Activated CD8-positive, alpha-beta memory T cell treated with anti-CD3 and anti-CD28 coated beads, Interleukin-2, amount 50 U/mL, for 24 hours (primary cell): ENCODE measurements around the gene JOSD1.
A peak's percentile ranks its signal among the peaks of the same experiment; 100 is the strongest.

ENCODE experiments used
- DNase-seq: peaks from one replicate; pipeline ENCODE4 v3.0.0-alpha.2; 2020; ENCODE audit errors: extremely low read depth

The JOSD1 gene

DNA sequence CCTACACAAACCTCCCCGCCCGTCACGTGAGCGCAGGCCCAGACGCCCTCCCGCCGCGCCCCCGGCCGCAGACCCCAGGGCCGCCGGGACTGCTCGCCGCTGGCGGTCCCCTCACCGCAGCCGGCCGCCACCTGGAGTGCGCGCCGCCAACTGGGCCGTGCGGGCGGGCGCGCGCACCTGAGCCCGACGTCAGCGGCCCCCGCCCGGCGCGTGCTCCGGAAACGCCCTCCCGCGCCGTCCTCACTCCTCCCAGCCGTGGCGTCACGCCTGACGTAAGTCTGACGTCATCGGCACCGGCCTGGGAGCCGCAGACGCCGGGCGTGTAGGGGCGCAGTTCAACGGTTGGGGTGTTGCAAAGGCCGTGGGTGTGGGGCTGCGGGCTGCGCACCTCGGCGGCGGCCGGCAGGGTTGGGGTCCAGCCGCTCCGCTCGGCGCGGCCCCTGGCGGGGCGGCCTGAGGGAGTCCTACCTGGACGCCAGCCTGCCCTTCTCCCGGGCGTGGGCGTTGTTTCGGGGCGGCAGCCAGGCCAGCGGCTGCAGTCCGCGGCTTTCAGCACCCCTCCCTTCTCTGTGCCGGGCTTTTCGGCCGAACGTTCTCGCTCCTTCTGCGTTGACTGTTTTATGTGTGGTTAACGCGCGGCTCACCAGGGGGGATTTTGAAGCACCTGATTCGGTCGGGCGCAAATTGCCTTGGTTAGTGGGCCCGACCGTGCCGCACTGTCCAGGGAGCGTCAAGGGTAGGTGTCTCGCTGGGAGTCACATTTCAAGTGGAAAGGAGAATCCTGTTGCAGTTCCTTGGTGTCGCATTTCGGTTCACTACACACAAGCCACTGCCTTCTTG, at the start of gene JOSD1:
Gene JOSD1, minus strand, starts transcription at position 155 of the 840 bp plus-strand sequence. CDS start 956 bp downstream, outside the sequence.
- peak; percentile 95 for DNase-seq

DNA sequence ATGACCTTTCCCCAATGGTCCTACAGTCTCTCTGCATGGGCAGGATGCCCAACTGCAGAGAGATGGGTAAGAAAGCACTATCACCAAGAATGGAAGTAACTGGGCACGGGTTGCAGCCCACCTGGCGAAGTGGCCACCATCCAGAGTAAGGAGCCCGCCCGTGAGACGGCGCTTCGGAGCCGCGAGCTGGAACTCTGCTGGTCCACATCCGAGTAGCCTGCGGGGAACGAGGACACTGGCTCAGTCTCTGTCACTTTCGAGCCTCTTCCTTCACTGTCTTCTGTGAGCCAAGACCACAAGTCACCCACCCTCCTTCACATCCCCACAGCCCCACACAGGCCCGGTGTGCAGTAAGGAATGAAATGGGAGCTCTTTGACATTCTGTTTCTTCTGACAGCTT, 49.4 kb upstream of the JOSD1 start:
- no peak for DNase-seq

DNA sequence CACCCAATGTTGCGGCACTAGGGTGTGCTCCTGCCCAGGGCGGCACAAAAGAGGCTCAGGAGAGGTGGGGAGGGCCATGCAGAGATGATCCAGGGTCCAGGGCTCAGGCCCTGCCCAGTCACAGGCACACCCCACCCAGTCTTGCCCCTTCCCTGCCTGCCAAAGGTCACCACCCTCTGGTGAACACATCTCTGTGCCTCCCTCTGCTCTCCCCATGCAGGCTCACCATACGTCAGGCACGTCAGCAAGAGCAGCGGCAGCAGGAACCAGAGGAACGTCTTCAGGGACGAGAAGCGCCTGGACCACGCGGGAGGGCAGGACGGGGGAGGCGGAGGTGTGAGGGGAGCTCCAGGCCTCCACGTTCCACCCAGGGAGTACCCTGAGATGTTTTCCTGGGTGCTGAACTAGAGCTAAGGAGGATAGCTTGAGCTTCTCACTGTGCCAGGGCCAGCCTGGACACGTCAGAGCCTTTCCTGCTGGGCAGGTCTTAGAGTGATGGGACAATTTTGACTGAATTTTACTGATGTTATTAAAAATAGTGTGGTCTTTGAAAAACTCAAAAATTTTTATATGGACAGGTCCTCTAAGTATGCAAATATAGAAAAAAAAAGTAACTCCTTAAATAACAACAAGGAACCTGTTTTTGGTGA, 47.9 kb upstream of the JOSD1 start:
- no peak for DNase-seq

DNA sequence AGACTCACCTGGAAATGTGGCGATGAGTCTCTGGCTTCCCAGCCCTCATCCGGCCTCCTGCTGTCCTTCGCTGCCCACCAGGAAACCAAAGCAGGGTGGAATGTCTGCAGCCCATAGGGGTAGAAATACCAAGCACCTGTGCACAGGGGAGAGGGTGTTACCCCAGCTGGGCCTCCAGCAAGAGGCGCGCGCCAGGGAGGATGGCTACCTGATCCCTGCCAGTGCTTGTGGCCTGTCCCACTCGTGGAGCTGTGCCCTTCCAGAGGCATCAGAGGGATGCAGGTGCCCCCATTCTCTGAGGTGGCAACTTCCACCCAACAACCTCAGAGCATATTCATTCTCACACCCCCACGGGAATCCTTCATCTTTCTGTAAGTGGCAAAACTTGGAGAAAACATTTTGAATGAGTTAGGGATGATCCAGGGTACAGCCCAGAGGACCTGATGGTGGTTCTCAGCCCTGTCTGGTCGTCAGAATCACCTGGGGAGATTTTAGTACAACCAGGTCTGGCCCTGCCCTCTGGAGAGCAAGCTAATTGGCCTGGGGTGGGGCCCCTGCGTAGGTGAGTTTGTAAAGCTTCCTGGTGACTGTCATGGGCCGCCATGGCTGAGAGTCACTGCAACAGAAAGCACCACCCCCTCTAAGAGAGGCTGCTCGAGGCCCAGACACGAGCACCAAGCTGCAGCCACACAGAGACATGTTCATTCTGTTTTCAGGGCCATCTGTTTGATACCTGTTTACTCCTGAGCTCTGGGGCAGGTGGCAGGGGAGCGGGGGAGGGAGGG, 45.1 kb upstream of the JOSD1 start:
- no peak for DNase-seq

DNA sequence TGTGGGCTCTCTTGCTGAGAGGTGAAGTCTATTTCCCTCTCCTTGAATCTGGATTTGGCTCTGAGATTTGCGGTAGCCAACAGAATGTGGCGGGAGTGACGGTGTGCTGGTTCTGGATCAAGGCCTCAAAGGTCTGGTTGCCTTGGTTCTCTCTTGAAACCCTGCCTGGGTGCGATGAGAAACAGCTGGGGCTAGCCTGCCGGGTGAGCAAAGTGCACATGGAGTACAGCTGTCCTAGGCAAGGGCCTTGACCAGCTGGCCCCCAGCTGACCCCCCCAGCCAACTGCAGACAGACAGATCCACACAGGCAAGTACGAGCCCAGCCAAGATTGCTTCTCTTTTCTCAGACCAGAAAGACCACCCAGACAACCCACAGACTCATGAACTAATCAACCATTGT, 44.2 kb upstream of the JOSD1 start:
- no peak for DNase-seq

DNA sequence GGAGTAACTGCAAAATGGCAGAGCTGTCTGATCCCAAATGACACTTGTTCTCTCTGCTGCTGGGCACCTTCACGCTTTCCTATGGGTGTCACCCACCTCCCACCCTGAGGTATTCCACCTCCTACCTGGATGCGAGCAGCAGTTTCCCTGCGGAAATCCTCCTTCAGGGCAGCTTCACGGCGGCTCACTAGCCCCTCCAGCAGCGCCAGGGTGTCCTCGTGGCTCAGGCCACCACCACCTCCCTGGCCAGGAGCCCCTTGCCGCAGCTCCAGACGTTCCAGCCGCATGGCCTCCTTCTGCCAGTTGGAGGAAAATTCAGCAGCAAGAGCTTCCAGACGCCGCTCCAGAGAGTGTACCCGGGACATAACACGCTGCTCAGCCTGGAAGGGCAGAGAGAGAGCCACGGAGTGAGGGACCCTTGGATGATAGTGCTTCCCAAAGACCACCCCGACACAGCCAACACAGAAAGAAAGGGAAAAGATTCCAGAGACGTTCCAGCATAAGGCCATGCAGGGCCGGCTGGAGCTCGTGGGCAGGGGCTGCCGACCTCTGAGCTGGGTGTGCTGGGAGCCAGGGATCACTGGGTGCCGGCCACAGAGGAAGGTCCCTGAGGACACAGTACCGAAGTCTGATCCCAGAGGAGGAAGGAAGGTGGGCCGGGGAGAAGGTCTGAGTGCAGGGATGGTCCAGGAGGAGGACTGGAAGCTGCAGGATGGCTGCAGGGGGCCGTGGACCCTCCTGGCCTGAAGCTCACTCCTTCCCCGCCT, 41.6 kb upstream of the JOSD1 start:
- no peak for DNase-seq

DNA sequence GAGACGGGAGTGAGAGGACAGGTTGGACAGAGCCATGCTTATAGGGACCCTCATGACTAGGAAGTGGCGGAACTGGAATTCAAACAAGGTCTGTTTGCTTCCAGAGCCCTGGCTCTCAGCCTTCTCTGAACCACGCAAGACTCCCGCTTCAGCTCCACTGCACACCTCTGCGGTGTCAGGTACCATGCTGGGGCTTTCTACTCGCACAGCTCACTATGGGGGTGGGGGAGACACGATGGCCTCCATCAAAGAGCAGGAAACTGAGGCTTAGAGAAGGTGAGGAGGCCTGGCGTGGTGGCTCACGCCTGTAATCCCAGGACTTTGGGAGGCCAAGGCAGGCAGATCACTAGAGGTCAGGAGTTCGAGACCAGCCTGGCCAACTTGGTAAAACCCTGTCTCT, 40.8 kb upstream of the JOSD1 start:
- no peak for DNase-seq

DNA sequence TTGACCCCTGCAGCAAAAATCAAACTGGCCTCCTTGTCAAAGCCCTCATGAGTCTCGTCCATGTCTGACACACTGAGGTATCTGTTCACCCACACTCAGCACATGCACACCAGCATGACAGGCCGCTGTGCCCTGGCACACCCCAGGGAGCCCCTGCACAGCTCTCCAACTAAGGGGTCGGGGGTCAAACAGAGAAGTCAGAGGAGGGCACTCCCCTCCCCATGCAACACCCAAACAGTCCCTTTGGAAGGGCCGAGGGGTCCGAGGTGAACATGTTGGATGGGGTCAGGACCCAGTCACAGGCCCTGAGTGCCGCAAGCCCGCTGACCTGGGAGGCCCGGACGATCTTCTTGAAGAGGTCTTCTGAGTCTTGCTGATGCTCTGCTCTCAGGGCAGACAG, 40.4 kb upstream of the JOSD1 start:
- DNase-seq: no peak

DNA sequence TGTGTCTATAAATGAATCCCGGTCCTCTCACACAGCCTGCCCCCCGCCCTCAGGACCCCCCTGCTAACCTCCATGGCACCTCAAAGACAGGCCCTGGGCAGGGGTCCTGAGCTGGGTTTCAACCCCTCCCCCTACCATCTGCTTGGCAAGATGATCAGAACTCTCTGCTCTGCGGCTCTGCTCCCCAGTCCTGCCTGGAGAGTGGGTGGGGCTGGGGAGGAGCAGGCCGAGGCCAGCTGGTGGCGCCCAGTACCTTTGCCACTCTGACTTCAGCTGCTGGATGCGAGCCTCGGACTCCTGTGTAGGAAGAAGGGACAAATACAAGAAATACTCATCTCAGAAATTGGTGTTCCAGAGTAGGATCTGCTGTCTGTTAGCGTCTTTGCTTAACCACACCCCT, 40.0 kb upstream of the JOSD1 start:
- DNase-seq: no peak

DNA sequence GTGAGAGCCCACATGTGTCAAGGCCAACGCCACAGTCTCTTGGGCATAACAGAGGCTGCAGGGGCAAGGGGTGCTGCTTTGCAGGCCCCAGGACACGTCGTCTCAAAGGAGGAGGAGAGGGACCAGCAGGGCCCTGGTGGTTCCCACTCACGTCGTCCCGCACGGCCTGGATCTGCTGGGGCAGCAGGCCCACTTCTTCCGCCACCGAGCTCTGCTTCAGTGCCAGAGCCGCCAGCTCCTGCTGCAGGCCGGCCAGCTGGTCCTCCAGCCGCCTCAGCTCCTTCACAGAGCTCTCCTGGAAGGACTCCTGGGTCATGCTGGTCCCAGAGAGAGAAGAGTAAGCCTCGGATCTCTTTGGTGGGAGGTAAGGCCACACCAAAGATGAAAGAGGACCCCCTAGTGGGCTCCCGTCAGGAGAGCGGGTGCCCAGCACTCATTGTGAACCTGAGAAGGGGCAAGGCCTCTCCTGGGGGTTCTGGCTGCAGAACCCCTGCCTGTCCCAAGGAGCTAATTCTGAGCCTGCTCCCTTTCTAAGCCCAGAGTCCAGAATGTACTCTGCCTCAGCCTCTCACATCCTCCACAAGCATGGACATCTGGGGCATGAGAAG, 39.5 kb upstream of the JOSD1 start:
- DNase-seq: no peak

DNA sequence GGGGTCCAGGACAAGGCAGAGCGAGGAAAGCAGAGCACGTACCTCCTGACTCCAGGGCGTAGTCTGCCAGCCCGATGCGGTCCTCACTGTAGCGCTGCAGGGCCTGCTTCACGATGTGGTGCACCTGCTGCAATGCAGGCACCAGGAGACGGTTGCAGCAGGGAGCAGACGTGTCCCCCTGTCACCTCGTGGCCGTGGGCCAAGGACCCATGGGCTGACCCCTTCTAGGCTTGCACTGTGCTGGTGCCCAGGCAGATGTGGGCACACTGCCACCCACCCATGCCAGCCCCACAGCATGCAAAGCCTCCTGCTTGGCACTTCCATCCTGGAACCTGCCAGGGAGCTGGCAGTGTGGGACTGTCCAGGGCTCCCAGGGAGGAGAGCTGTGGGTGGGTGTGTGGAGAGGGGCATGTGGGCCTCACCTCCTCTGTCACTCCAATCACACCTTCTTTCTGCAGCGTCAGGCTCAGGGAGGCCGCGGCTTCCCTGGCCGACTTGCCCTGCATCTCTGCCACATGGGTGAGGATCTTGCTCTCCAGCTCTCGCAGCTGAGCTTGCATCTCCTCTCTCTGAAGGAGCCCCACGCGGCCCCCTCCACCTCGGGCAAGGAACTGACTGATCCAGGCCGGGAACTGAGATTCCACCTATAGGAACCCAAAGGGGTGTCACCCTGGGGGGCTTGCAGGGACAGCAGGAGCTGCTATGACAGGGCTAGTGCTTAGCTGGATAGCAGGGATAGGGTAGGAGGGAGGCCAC, 38.7 kb upstream of the JOSD1 start:
- DNase-seq: no peak

DNA sequence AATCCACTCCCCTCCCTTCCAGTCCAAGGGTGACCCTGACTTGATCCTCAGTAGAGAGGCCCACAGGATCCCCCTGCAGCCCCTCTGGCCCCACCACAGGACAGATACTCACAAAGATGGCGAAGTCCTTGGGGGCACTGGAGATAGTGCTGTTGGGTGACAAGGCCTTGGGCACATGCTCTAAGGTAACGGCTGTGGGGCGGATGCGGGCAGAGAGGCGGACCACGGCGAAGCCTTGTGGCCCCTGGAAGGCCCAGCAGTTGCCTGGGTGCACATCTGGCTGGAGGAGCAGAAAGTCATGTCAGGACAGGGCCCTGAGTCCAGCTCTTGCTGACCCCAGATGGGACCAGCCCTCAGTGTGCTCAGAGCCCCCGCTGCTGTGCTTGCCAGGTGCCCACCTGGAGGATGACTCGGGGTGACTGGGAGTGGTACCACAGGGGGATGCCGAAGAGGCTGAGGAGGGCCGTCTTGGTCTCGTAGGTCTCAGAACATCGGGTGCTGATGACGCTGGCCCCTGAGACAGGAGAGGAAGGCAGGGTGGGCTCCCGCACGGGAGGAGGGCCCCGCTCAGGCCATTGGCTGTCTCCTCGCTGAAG, 37.8 kb upstream of the JOSD1 start:
- no peak for DNase-seq

DNA sequence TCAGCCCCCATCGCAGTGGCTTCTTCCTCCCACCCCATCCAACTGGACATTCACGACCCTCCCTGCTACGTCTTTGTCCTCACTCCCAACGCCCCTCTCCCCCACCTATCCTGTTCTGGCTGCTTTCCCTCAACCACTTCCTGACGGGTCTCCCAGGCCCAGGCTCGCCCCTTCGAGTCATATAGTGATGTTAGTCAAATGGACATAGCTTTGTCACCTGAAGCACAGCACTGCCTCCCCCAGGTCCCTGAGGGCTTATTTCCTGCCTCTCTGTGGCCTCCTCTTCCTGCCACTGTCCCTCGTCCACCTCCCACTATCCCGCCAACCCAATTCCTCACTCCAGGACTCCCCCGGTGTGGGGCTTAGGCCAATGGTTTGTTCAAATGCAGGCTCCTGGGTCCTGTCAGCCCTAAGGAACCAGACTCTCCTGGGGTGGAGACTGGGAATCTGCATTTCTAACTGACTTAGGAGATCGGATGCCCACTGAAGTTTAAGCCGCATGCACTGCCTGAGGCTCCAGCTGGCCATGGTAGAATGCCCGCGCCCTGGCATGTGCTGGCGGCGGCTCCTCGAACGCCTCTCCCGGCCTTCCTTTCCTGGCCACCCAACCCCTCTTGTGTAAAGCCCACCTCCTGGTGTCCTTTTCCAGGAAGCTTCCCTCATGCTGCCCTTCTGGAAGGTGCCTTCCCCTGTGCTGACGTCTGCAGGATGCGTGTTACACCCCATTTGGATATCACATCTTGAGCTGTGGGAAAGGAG, 36.7 kb upstream of the JOSD1 start:
- DNase-seq: no peak

DNA sequence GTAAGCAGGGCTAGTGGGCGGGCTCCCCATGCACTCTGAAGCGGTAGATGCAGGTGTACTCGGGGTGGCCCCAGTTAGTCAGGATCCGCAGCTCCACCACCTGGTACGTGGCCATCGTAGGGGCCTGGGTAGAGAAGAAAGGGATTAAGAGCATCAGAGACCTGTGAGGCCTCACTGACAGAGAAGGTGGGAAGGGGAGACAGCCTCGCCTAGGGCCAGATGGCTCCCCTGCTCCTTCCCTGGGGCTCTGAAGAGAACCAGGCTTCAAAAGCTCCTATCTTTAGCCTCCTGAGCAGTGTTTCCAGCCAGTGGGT, 35.5 kb upstream of the JOSD1 start:
- DNase-seq: no peak

DNA sequence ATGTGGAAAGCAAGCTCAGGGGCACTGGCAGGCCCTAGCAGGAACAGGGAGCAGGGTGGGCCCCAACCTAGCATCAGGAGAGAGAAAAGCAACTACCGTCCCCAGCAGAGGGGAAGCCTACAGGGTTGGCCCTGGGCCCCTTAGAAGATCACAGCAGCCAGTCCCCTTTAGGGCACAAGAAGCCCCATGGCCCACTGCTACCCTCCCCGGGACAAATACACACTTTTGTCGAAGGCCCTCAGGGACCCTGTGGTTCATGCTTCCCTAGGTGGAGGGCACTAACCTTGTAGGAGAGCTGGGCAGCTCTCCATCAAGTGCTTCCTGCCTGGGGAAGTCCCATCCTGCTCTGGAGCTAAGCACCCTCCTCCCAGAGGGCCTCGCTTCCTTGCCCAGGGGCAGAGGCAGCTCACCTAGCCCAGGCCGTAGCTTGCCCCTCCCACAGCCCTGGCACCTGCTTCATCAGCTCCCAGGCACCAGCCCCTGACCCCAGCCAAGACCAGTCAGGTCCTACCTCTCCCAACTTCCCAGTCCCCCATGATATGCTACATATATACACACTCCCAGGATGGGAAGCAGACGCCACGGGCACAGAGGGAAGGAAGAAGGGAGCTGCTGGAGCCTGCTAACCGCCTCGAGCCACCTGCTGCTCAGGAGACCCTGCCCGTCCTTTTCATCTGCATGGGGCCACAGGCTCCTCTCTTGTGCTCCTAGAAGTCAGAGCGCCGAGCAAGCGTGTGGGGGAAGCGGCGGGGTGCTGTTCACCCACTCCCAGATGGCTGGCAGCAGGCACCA, 34.9 kb upstream of the JOSD1 start:
- DNase-seq: no peak

DNA sequence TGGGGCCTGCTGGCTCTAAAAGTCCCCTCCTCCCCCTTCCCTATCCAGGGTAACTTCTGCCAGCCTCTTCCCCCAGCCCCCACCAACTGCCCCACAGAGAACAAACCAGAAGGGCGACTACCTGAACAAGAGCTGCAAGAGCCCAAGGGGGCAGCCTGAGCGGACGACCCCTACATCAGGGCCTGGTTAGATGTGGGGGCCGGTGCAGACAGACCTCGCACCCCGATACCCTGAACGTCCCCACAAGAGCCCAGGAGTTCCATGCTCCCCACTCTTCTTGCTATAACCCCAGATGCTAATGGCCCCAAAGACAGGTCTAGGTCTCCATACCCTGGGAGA, 34.4 kb upstream of the JOSD1 start:
- DNase-seq: no peak

DNA sequence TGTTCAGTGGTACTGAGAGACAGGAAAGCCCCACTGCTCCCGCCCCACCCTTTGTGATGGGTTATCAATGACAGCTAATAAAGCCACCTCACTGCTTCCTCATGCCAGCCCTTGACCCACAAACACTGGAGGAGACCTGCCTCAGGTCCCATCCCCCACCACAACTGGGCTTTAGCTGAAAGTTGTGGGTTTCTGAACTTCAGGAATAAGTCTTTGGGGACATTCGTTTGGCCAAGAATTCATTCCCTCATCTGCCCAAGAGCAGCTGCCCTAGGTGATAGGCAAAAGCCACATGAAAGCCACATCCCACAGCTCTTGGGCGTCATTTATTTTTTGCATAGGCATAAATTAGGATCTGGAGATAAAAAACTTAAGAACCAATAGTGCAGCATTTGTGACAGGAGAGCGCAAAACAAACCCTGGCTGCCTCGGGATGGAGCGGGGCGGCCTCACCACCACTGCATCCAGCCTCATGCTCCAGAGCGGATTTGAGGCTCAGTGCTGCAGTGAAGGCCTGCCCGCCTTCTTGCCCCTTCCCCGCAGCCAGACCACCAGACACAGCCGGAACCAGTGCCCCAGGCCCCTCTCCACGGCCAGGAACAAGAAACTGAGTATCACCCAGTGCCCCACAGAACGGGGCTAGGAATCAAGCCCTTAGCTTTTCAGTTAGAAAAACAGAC, 33.8 kb upstream of the JOSD1 start:
- DNase-seq: no peak

DNA sequence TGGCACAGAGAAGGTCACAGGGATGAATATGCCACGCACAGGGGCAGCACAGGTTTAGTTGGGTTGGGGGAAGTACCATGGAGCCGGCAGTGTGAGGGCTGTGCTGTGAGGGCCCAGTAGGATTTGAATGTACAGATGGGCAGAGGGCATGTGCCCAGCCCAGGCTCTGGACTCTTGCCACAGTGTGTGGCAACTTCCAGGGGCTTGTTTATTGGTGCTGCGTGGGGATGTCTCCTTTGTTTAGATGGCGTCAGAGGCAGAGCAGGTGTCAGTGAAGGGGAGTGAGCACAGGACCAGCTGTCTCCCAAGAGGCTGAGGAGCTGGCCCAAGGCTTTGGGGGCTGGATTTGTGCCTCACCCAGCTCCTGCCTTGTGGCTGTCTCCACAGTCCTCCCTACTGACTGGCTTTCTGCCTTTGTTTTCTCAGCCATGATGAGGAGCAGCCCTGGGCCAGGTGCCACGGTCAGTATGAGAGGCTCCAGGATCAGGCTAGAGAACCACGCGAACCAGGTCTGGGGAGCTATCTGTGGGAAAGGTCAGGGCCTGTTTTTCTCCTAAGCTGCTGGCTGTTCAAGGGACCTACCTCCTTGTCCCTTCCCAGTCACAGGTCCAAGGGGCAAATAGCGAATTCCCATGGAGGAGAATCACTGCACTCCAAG, 33.1 kb upstream of the JOSD1 start:
- DNase-seq: no peak
